HFF-Myc (cell line): ENCODE measurements around the gene PPFIA2.

Source experiments
- DNase-seq: peaks from one replicate; pipeline ENCODE4 v3.0.0-alpha.2; 2011; ENCODE audit warnings: low read depth; ENCODE audit errors: extremely low read depth
- H3K4me3 ChIP-seq: replicated peaks from 2 replicates; pipeline ENCODE4 v1.5.1; 2011; ENCODE audit warnings: low read depth, mild to moderate bottlenecking, control low read depth, low read length
- TF ChIP-seq, protein P1 (sequence below): IDR thresholded peaks from 2 replicates; pipeline ENCODE4 v1.5.1; 2012; ENCODE audit warnings: mild to moderate bottlenecking, low read depth, low read length, control low read depth; ENCODE audit errors: missing control alignments

Gene PPFIA2

DNA sequence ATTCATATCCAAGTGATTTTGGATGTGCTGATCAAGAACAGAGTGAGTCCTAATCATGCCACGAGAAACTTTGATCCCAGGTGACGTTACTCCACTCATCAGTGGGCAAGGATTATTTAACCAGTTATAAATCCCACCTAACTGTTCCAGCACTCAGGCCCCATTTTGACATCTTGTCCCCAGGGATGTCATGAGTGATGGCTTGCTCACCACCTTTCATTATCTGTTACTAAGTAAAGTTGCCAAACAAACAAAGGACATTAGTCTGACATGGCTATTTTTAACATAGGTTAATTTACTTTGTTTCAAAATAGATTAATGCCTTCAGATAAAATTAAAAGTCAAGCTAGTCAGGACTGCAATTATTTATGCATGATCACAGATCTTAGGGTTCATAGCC lies 425.3 kb downstream of the PPFIA2 start:
- TF ChIP-seq, protein P1, sequence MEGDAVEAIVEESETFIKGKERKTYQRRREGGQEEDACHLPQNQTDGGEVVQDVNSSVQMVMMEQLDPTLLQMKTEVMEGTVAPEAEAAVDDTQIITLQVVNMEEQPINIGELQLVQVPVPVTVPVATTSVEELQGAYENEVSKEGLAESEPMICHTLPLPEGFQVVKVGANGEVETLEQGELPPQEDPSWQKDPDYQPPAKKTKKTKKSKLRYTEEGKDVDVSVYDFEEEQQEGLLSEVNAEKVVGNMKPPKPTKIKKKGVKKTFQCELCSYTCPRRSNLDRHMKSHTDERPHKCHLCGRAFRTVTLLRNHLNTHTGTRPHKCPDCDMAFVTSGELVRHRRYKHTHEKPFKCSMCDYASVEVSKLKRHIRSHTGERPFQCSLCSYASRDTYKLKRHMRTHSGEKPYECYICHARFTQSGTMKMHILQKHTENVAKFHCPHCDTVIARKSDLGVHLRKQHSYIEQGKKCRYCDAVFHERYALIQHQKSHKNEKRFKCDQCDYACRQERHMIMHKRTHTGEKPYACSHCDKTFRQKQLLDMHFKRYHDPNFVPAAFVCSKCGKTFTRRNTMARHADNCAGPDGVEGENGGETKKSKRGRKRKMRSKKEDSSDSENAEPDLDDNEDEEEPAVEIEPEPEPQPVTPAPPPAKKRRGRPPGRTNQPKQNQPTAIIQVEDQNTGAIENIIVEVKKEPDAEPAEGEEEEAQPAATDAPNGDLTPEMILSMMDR = no peak
- DNase-seq = no peak

DNA sequence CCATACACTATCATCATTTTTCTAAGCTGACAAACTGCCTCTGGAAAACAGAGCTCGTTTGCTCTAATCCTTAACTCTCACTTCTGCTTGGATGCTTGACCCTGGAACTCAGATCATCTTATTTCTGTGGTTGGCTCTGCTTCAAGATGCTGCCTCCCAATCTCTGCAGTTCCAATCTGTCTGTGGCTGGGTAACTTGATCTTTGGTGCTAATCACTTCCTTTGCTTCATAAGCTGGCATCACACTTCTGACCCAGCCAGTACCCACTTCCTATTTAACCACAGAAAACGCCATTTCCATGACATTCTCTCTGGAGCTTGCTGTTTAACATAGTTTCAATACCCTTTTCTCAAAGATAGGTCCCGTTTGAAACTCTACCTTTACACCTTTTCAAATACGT lies 427.1 kb downstream of the PPFIA2 start:
- H3K4me3 ChIP-seq = no peak overlapping the region
- TF ChIP-seq, protein P1 = no peak
- no peak for DNase-seq

More for the DNA sequence above, 425.3 kb downstream of the PPFIA2 start:
- no peak overlapping the region for H3K4me3 ChIP-seq

DNA sequence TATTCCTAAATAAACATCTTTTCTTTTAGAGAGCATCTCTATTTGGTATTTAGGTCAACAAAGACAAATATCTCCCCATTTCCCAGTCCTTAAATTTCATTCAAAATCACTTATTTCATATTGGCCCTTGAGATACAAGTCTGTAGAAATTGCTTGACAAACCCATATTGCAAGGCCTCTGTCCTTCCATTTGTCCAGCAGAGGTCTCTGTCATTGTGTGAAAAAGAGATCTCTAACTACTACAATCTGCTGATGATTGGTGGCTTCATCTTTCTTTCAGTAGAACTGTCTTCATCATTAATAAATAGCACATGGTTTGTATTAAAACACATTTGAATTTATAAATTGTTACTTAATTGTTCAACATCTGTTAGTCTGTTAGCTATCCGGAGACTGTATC lies 428.7 kb downstream of the PPFIA2 start:
- no peak overlapping the region for H3K4me3 ChIP-seq
- no peak for DNase-seq
- TF ChIP-seq, protein P1 = no peak

DNA sequence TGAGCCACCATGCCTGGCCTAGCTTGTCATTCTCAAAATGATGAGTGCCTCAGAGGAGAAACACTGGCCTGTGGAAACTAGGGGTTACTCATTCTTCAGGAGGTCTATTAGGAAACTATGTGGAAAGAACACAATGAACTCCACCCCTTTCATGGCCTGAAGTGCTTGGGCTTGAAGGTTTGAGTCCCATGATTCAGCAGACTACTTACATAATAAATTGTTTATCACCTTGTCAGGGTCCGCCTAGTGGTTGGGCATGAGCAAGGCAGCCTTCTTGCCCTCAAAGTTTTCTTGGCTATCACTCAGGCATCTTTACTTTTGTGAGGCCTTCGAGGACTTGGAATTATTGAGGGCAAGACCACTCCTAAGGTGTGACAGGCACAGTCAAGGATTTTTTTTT lies 430.1 kb downstream of the PPFIA2 start:
- TF ChIP-seq, protein P1 = peak; percentile 52

DNA sequence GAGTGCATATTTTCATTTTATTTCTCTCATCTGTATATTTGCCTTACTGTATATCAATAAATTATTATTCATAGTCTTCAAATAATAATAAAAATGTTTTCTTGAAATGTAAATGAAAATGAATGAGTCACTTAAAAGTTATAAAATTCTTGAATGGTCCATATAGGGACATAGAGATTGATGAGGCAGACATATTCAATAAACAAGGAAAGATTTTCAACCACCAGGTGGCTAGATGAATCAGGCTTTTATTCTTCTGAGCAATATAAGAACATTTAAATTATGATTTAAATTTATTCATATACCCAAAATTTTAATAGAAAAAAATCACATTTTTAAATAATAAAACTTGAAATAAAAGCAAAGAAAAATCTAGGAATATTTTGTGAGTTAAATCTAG lies 431.7 kb downstream of the PPFIA2 start:
- TF ChIP-seq, protein P1 = no peak
- no peak overlapping the region for H3K4me3 ChIP-seq
- no peak for DNase-seq

More for the DNA sequence above, 430.1 kb downstream of the PPFIA2 start:
- H3K4me3 ChIP-seq = no peak overlapping the region
- no peak for DNase-seq

DNA sequence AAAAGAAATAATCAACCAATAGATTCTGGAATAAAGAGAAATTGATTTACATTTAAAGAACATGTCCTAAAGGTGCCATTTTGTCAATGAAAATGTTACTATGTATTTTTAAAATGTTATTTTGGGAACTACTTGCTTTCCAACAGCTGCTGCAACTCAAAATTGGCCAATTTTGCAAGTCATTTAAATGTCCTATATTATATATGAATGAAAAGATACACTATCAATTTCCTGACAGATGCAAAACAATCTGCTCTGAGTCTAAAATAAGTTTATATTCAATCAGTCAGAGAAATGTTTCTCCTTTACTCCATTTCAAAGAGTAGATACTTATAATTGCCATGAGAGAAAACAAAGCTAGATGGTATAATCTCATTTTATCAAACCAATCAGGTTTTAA lies 434.1 kb downstream of the PPFIA2 start:
- H3K4me3 ChIP-seq = no peak overlapping the region
- TF ChIP-seq, protein P1 = no peak
- no peak for DNase-seq

DNA sequence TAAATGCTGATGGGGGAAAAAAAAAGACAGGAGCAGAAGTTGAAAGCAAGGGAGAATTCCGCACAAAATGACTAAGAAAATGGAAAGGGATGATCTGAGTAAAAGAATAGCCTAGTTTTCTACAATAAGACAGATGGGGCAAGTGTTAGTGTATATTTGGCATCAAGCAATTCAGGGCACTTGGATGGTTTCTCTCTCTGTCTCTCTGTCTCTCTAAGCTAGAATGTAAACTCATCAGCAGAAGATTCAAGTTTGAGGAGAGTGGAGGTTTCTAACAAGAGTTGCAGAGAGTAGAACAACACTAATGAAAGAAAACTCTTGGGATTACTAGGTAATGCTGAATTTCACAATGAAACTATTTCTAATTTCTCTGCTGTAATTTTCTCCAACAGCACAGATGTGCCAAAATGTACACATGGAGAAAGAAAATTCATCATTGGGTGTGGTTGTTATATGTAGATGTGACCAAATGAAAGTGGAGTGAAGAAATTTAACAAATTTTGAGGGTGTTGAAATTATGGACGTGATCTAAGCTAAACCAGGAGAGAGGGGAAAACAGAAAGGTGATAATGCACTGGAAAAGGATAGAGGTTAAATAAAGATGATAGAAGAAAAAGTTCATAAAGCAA lies 444.1 kb downstream of the PPFIA2 start:
- no peak overlapping the region for H3K4me3 ChIP-seq
- TF ChIP-seq, protein P1 = no peak
- DNase-seq = no peak
